ENCODE data around the gene VILL.

DNA sequence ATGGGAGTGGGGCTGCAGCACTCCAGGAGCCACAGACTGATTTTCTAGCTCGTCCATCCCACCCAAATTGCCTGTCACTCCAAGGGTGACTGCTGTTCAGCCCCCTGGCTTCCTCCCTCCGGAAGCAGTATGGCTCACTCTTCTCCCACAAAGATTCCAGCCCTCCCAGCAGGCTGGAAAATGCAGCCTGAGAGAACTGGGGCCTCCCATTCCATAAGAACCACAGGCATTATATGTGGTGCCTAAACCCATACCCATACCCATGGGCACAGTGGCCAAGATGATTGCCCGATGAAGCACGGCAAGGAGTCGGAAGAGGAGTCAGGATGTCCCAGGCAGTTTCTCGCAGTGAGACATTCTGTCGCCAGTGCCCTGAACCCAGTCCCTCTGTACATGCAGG is 6.0 kb upstream of the VILL start:
- no peak for TF ChIP-seq POLR2A (IDR thresholded peaks at IDR 0.05)
- TF ChIP-seq, protein P1, sequence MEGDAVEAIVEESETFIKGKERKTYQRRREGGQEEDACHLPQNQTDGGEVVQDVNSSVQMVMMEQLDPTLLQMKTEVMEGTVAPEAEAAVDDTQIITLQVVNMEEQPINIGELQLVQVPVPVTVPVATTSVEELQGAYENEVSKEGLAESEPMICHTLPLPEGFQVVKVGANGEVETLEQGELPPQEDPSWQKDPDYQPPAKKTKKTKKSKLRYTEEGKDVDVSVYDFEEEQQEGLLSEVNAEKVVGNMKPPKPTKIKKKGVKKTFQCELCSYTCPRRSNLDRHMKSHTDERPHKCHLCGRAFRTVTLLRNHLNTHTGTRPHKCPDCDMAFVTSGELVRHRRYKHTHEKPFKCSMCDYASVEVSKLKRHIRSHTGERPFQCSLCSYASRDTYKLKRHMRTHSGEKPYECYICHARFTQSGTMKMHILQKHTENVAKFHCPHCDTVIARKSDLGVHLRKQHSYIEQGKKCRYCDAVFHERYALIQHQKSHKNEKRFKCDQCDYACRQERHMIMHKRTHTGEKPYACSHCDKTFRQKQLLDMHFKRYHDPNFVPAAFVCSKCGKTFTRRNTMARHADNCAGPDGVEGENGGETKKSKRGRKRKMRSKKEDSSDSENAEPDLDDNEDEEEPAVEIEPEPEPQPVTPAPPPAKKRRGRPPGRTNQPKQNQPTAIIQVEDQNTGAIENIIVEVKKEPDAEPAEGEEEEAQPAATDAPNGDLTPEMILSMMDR (IDR thresholded peaks at IDR 0.05), result no peak
